Activated CD4-positive, alpha-beta T cell treated with anti-CD3 and anti-CD28 coated beads, Interleukin-2, Interleukin-4, amounts not matched to agents 100 ng/mL and 50 ng/mL, durations not matched to agents 16 hours and 8 hours (primary cell): ENCODE results near the gene SPAG9.
"Not testable (repeated sequence)": the region's sequence is repeated elsewhere in the genome, so short reads cannot be mapped to it uniquely, and the experiment has no call there.

Source experiments
- DNase-seq: peaks from one replicate; pipeline ENCODE4 v3.0.0-alpha.2; 2020; ENCODE audit warnings: low spot score

SPAG9 gene

DNA sequence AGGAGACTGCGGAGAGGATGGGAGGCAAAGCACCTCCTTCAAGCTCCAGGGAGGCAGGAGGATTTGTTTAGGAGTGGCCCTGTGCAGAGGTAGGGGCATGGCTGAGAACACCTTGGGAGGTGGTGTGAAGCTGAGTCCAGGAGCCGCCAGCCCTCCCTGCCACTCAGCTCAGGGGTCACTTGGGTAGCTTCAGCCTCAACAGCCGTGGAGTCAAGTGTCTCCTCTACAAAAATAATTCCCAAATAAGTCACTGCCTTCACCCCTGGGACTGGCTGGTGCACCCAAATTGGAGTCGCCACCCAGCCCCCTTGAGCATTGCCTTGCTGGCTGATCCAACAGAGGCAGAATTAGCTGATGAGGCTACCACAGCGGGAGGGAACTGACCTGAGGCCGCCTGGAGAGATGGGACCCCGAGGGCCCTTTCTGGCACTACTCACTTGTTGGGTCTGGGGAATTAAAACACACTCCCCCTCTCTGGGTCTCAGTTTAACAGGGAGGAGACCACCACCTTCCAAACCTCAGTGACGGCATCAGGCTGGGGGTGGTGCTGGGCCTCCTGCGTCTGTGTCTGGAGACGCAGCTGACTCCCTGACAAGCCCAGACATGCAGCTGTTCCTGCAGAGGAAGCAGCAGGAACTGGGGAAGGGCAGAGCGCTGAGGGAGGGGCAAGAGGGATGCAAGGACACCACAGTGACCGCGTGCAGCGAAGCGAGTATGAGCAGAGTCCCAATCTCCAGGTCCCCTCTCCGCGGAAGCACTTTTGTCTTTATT lies 166.7 kb downstream of the SPAG9 start:
- DNase-seq: no peak

DNA sequence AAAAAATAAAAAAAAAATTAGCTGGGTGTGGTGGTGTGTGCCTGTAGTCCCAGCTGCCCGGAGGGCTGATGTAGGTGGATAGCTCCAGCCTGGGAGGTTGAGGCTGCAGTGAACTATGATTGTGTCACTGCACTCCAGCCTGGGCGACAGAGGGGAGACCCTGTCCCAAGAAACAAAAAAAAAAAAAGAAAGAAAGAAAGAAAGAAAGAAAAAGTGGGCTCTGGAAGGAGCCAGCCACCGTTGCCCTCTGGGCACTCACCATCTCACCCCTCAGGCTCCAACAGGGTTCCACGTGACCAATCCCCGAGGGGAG lies 167.2 kb downstream of the SPAG9 start:
- DNase-seq: no peak

DNA sequence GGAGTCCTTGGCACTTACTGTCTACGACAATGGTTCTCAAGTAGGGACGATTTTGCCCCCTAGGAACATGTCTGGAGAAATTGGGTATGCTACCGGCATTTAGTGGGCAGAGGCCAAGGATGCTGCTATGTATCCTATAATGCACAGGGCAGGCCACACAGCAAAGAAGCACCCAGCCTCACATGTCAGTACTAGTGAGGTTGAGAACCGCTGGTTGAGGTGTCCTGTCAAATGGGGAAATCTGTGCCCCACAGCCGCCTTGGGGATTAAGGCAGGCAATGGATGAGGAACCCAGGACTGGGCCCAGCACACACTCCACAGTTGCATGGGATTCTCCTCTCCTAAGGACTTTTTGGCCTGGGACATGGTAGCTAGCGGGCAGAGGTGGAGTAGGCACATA lies 167.8 kb downstream of the SPAG9 start:
- no peak for DNase-seq

DNA sequence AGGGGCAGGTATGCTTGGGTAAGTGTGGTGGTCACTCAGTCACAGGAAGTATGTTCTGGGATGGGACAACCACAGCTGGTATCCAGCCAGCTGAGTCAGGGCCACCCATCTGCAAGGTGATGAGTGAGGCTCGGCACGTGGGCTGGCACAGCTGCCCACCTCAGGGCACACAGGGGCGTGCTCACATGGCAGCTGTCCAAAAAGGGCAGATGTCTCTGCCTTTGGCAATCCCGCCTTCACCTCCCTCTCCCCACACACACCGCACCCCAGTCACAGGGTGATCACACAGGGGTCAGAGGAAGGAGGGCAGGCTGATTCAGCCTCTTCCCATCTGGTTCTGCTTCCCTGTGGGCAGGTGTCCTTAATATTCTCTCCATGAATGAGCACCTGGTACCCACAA lies 168.7 kb downstream of the SPAG9 start:
- DNase-seq: no peak

DNA sequence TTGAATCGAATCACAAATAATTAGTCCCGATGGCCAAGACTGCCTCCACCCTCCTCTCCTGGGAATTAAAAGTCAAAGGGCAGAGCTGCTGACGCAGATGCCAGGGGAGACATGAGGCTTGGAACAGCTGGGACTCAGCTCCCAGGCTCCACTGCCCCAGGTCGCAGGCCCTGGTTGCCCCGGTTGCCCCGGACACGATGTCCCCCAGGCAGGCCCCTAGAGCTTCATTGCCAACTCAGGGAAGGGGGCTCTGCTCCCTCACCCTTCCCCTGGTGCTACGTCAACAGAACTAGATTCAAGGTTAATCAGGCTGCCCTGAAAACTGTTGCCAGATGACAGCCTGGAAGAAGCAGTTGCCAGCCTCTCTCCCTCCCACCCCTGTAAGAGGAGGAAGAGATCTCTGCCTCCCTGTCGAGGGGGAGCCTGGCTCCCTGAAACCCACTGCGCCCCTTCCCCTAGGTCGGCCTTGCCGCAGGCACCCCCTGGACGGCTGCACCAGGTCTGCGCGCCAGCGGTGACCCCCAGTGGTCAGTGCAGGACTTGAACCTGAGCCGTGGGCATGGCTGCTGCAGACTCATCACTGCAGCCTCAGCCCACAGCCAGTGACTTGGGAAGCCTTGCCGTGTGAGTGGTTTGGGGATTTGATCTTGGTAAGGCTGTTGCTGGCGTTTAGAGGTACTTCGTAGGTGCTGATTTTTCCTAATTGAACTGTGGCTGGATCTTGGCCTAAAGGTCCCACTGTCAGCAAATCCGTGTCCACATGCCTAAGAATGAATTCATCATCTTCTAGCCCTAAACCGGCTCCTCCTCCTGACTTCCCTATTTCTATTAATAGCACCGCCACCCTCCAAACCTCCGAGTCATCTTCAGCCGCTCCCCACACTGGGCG lies 170.4 kb downstream of the SPAG9 start:
- DNase-seq: peak; percentile 58

DNA sequence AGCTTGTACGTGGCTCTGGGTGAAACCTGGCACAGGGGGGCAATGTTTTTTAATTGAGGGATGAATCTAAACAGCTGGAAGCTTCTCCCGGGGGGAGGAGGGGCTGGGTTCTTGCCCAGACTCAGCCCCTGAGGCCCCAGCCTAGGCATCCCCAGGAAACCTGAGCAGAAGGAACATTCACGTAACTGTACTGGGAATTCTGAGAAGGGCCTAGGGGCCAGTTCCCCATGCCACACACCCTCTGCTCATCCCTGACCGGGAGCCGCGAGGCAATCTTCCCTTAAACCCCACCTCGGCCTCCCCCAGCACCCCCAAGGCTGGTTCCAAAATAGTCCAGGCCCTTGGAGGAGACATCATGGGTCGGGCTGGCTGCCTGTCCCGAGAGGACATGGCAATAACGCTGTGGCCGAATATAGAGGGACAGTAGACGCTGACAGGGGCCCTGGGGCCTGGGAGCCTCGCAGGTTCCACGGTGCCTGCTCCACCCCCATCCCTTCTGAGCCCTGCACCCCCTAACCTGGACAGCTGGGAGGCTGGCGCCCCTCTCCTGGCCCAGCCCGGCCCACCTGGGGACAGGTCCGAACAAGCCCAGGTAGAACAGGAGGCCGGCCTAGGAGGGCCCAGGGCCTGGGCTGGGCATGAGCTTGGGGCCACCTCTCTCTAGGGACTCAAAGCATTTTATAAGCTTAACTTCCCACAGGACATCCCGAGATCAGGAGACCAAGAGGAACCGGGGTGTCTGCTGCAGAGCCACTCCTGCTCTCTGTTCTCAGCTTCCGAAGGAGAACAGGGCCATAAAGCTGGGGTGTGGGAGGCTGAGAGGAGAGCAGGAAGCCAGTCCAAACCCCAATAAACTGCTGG lies 171.3 kb downstream of the SPAG9 start:
- no peak for DNase-seq

DNA sequence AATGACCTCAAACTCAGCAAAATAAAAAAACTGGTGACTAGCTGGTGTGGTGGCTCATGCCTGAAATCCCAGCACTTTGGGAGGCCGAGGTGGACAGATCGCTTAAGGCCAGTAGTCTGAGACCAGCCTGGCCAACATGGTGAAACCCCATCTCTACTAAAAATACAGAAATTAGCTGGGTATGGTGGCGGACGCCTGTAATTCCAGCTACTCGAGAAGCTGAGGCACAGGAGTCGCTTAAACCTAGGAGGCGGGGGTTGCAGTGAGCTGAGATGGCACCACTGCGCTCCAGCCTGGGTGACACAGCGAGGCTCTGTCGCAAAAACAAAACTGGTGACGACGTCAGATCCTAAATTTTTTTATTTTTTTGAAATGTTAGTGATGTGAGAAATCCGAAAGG lies 172.0 kb downstream of the SPAG9 start:
- DNase-seq: no peak

DNA sequence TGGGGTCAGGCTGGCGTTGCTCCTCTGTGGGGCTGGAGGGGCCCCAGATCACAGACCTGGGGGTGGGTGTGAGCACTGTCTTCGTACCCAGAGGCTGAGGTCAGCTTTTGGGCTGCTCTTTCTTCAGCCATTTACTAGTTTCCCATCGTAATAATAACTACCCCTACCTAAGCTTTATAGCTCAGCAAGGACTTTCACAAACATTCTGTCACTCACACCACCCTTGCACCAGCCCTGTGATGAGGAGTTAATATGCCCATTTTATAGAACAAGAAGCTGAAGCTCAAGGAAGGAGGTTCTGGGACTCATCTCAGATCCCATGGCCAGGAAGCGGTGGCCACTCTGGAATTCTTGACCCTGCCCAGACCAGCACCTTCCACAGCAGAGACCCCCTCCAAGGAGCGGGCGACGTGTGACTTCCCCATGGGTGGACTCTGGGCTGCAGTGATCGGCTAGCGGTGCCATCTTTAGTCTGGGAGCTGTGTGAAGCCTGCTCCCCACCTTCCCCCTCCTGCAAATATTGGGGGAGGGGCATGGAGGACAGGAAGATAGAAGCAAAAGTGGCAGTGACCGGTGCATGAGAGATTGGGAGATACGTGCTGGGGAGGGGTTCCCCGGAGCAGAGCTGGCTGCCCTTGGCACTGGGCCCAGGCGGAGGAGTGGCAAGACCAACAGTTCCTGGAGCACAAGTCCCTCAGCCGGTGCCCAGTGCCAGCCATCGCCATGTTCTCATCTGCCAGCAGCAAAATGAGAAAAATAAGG lies 172.7 kb downstream of the SPAG9 start:
- DNase-seq: no peak

DNA sequence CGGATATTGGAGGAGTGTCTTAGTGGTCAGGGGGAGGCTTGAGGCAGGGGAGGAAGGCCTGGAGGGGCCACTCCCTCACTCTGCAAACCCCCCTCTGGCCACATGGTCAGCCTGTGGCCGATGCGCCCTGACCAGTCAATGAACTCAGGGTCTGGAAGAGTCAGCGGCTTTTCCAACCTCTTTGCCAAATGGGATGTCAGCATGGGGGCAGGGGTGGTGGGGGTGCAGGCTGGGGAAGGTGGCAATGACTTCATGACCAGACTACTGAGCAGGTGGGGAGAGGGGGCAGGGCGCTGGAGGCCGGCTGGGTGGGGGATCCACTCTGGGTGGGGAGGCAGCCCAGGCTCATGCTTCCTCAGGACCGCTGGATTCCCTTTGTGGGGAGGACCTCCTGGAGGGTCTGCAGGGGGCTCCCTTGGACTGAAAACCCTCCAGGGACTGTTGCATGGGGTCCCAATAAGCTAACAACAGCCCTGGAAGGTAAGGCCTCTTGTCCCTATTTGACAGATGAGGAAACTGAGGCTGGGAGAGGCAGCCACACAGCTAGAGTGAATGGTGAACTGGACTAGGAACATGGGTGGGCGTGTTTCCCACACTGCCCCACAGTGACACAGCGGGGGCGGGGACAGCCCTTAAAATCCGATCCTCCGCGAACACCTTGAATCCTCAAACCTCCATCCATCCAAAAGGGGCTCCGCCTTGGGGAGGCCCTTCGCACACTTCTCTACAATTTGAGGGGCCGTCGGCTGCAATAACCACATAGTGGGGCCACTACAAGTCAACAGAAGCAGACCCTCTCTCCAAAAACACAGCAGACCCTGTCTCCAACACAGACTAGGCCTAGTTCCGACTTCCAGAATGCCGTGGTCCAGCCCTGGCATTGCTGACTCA lies 173.5 kb downstream of the SPAG9 start:
- DNase-seq: no peak

DNA sequence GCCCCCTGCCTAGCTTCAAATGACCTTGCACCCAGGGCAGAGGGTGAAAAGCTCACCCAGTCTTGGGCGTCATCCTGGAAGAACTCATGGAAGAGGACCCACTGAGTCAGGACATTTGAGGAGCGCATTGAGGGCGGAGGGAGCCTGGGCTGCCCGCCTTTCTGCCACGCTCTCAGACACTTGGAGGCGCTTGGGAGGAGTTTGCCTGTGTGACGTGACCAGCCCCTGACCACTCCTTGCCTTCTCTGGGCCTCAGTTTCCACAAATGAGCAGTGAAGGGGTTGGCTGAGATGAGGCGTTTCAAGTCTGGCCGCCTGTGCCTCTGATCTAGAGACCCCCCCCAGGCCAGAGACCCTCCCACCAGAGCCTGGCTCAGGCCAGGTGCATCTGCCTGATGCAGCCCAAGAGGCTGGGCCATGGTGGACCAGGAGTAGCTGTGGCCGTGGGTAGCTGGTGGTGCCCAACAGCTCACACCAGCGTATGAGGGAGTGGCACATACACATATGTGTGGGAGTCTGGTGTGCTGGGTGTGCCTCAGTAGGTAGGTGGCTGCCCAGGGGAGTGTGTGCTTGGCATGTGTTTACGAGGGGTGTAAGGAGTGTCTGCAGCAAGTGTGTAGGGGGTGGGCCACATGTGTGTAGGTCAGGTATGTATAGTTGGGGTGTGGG lies 174.3 kb downstream of the SPAG9 start:
- DNase-seq: no peak

DNA sequence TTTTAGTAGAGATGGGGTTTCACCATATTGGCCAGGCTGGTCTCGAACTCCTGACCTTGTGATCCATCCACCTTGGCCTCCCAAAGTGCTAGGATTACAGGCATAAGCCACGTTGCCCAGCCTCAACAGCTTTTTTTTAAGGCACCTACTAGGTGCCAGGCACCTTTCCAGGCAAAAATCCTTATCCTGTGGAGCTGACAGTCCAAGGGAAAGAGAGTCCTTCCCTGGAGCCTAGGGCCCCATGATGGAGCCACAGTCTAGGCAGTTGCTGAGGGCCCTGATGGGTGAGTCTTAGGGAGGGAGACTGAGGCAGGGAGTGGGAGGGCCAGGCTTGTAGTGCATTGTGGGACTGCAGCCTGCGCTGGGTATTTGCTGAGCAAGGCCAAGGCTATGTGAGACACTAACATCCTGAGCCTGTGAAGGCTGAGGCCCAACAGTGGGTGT lies 174.9 kb downstream of the SPAG9 start:
- no peak for DNase-seq

DNA sequence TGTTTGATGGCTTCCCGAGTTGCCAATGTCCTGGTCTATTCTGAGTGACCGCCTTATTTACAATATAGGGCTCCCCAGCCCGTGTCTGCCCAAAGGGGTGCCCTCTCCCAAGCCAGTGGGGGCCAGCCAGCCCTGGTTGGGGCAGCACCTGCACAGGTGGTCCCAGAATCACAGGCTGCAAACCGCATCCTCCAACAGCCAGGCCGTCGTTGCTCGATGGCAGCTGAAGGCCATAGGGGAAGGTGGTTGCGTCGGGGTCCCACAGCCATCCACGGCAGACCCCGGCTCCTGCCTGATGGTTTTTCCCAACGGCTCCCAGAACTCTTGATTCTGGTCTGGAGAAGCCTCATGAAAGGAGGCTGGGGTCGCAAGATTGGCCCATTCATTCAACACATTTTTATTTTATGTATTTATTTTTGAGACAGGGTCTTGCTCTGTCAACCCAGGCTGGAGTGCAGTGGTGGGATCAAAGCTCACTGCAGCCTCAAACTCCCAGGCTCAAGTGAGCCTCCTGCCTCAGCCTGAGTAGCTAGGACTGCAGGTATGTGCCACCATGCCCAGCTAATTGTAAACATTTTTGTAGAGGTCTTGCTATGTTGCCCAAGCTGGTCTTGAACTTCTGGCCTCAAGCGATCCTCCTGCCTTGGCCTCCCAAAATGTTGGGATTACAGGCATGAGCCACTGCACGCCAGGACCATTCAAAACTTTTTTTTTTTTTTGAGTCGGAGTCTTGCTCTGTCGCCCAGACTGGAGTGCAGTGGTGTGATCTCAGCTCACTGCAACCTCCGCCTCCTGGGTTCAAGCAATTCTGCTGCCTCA lies 175.6 kb downstream of the SPAG9 start:
- DNase-seq: no peak

DNA sequence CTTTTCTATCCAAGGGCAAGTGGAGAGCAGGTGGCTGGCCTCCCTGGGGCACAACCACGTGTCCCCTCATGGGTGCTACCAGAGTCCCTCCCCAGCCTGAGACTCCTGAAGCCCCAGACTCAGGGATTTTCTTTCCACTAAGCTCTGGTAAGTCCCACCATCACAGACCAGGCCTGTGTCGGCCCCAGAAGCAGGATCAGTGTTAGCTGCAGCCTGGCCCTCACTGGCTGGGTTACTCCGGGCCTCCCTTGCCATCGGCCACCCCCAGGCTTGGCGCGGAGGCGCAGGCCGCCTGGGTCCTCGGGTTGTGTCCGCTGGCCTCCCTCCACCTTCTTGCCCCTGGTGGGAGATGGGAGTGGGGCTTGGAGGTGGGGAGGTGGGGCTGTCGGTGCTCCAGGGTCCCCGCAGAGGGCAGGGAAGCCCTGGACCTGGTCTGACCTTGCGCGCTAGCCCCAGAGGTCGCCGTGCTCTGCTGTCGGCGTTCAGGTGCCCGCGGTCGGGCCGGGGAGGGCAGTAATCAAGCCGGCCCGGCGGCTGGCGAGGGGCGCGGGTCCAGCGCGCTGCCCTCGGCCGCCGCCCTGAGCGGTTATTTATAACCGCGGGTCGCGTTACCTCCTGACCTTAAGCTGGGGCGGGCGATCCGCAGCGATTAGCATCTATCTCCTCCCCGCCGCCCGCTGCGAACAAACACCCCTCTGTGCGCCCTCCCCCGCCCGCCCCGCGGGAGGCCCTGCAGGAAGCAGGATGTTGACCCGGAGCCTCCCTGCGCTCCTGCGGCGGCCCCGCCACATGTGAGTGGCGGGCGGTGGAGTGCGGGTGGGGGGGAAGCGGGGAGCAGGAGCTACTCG lies 176.4 kb downstream of the SPAG9 start:
- DNase-seq: peak; percentile 82

DNA sequence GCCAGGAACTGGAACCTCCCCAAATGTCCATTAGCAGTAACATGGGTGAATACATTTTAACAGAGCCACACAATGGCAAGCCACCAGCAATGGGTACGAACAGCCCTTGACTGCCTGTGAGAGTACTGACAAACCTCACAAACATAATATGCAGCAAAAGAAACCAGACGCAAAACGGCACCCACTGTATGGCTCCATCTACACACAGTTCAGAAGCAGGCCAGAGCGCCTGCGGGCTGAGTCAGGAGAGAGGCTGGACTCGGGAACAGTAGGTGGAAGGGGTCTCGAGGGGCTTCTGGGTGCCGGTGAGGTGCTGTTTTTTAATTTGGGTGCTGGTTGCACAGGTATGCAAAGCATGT lies 177.1 kb downstream of the SPAG9 start:
- DNase-seq: no peak

DNA sequence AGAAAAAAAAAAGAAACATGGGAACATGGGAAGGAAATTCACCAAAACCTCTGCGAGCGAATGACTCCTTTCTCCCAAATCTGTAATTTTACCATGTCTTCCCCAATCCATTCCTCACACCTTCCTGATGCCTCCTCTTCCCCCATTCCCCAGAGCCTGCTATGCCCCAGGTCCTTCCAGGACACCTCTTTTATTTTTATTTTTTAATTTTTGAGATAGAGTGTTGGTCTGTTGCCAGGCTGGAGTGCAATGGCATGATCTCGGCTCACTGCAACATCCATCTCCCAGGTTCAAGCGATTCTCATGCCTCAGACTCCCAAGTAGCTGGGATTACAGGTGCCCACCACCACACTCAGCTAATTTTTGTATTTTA lies 179.0 kb downstream of the SPAG9 start:
- not testable (repeated sequence) for DNase-seq

DNA sequence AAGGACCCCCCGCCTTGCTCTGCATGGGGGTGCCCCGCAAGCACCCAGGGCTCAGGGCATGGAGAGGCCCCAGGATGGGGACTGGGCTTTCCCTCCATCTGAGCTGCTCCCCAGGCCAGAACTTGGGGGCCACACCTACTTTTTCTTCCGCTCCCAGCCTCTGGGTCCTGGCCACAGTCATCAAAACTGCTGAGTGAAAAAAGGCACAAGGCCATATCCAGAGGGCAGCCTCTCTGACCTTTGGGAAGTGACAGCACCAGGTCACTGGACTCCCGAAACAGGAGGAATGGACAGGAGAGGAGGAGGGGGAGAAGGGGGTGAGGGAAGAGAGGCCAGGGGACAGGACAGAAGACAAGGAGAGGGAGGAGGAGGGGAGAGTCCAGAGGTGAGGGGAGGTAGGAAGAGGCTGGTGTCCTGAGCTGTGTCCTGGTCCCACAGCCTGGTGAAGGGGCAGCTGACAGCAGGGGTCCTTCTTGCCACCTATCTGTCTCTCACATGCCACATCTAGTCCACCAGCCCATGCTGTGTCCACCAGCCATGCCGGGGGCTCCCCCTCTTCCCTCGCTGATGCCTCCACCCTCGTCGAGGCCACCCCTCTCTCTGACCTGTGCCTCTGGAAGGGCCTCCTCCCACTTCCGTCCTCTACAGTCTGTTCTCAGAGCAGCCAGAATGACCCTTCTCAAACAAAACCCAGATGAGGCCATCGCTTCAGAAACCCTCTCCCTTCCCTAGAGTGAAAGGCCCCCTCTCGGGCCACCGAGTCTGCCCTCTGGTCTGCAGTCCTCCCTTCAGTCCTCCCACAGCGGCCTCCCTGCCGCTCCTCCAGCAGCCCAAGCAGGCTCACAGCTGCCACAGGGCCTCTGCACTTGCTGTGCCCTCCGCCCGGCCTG lies 180.6 kb downstream of the SPAG9 start:
- DNase-seq: no peak

DNA sequence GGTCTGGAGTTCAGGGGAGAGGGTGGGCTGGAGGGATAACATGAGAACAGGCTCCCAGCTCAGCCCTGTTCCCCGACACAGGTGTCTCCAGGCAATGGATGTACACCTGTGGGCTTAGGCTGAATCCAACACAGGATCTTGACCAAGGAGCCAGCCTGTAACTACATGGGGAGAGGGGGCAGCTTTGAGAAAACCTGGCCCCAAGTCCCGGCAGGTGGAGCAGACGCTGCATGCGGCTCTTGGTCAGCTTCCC lies 181.2 kb downstream of the SPAG9 start:
- no peak for DNase-seq
